Tibial nerve (tissue), 4 donors: ENCODE results near the gene ZNF318.

Experiments
- EP300 ChIP-seq, 2 donors: sonication (generic); formaldehyde crosslinking; IDR thresholded peaks; one replicate each; pipeline ENCODE4 v1.6.1; 2017; ENCODE audit warnings: antibody characterized with exemption in 2 of 2, mild to moderate bottlenecking in 1 of 2
- POLR2A ChIP-seq, 2 donors: fragments of 450-650 bp; IDR thresholded peaks; one replicate each; pipeline ENCODE4 v1.6.1; 2017; ENCODE audit warnings: antibody characterized with exemption in 2 of 2, mild to moderate bottlenecking in 2 of 2, moderate library complexity in 2 of 2
- TF ChIP-seq, protein P1 (sequence below), 5 experiments: fragments of 200-600 bp in 3 of 5; fragments of 450-650 bp in 2 of 5; sonication (generic) in 3 of 5; IDR thresholded peaks; one replicate each; pipeline ENCODE4 v1.5.1; 2016 to 2019; ENCODE audit warnings: antibody characterized with exemption in 5 of 5, mild to moderate bottlenecking in 3 of 5, moderate library complexity in 2 of 5

DNA sequence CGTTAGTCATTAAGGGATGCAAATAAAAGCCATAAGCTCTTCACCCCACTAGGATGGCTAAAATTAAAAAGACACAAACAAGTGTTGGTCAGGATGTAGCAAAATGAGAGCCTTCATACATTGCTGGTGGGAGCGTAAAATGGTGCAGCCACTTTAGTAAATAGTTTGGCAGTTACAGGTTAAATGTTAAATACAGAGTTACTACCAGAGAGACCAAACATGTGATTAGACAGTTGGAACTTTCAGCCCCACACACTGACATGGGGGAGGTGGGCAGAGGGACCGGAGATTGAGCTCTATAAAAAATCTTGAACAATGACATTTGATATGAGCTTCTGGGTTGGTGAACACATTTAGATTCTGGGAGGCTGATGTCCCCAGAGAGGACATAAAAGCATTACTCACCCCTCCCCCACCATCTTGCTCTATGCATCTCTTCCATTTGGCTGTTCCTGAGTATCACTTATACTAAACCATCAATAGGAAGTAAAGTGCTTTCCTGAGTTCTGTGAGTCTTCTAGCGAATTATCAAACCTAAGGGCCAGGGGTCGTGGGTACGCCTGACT, 20.4 kb upstream of the ZNF318 start:
- TF ChIP-seq, protein P1, sequence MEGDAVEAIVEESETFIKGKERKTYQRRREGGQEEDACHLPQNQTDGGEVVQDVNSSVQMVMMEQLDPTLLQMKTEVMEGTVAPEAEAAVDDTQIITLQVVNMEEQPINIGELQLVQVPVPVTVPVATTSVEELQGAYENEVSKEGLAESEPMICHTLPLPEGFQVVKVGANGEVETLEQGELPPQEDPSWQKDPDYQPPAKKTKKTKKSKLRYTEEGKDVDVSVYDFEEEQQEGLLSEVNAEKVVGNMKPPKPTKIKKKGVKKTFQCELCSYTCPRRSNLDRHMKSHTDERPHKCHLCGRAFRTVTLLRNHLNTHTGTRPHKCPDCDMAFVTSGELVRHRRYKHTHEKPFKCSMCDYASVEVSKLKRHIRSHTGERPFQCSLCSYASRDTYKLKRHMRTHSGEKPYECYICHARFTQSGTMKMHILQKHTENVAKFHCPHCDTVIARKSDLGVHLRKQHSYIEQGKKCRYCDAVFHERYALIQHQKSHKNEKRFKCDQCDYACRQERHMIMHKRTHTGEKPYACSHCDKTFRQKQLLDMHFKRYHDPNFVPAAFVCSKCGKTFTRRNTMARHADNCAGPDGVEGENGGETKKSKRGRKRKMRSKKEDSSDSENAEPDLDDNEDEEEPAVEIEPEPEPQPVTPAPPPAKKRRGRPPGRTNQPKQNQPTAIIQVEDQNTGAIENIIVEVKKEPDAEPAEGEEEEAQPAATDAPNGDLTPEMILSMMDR (IDR thresholded peaks at IDR 0.05): no peak
- TF ChIP-seq POLR2A (IDR thresholded peaks at IDR 0.05): no peak
- no peak for TF ChIP-seq EP300 (IDR thresholded peaks at IDR 0.05)
